Measurements from ENCODE around the gene ZBTB12. TPM values are rescaled to one million over a fixed set of nuclear protein-coding genes. Genes with fewer than 3 reads are reported as not detected.
"Not testable (repeated sequence)": the region's sequence is repeated elsewhere in the genome, so short reads cannot be mapped to it uniquely, and the experiment has no call there.

ZBTB12 gene
- polyA plus RNA-seq, 4 donors: 22.4 to 35.3 (median 26.9) TPM

DNA sequence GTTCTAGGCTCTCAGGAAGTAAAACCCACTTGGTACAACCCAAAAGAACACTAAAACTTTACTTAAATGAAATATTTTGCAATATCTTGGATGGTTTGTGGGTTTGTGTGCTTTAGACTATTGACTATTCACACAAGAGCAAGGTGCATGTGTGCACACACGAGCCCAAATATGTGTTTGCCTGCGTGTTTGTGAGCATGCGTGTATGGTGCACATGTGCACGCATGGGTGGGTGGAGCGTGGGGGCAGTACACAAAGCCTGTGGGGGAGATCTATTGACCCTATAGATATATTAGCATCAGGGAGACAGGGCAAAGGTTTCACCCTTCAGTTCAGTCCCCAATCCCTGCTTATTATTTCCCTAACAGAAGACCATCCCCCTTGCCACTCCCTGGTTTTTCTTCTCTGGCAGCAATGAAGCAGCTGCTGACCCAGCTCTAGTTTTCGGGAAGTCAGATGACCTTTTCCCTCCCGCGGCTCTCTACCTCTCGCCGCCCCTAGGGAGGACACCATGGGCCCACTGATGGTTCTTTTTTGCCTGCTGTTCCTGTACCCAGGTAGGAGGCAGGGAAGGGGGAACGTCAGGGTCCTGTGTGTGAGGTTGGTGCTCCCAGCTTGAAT lies 25.5 kb upstream of the ZBTB12 start, which contains the start of gene C2:
TSS of gene C2 (plus strand) at position 476 of the 621 bp plus-strand sequence. CDS start at position 512, 36 bp downstream.
- no peak for DNase-seq (ENCODE audit: low read depth in 4 of 4, low spot score in 2 of 4)

DNA sequence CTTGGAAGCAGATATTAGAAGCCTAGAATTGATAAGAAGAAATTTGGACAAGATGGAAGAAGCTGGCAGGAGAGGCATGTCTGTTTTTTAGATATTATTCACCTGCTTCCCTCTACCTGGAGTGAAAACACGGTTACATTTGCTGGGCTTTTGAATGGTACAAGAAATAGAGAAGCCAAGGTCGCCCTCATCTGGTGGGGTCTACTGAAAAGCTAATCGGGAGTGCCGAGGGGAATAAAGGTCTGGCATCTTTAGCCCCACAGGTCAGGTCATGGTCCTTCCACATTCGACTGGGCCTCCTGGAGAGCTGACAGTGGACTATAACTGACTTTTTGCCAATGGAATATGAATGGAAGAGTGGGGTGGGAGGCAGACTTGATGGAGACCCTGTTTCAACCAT lies 21.1 kb upstream of the ZBTB12 start:
- no peak for DNase-seq (ENCODE audit: low read depth in 4 of 4, low spot score in 2 of 4)

DNA sequence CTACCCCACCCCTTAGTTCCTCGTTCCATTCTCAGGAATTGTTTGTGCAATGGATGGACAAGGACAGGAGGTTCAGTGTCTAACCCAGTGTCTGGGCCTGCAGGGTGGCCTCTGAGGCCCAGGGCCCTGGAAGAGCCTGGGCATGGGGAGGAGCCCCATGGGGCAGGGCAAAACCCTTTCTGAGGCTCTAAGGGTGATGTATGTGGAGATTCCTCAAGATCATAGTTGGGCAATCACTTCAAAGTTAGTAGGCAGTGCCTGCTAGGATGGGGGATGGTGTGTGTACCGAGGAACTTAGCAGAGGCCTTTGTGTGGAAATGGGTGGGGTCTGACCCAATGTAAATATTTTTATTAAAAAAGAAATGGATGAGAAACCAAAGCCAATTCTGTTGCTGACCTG lies 18.9 kb upstream of the ZBTB12 start:
- DNase-seq (ENCODE audit: low read depth in 4 of 4, low spot score in 2 of 4): no peak

DNA sequence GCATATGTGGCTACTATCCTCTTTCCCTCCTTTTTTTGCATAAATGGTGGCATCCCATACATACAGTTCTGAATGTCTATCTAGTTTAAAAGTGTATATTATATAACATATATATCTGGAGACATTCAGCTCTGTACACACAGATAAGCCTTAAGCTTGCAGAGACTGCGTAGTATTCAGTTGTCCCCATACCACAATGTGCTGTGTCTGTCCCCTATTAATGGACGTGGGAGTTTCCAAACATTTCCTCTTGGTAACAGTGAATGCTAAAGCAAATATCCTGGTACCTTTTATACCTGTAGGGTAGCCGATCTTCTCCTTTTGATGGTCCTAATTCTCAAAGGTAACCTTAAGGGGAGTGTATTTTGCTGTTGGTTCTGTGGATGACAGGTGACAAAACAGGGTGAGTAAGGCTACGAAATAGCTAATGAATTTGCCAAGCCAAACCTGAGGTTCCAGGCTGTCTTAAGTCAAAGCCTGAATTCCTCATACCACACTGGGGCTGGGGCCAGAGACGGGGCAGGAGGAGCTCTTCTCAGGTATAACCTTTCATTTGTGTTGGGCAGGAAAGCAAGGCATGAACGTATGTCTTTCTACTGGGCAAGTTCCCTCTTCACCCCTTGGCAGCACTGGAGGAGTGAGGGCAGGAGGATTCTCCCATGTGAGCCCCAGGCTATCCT lies 17.9 kb upstream of the ZBTB12 start:
- no peak for DNase-seq (ENCODE audit: low read depth in 4 of 4, low spot score in 2 of 4)

DNA sequence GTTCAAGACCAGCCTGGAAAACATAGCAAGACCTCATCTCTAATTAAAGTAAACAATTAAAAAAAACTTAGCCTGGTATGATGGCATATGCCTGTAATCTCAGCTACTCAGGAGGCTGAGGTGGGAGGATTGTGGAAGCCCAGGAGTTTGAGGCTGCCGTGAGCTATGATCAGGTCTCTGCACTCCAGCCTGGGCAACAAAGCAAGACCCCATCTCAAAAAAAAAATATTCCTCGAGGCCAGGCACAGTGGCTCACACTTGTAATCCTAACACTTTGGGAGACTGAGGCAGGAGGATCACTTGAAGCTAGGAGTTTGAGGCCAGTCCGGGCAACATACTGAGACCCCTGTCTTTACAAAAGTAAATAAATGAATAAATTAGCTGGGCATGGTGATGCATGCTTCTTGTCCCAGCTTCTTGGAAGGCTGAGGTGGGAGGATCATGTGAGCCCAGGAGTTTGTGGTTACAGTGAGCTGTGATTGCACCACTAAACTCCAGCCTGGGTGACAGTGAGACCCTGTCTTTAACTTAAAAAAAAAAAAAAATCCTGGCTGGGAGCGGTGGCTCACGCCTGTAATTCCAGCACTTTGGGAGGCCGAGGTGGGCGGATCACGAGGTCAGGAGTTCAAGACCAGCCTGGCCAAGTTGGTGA lies 16.3 kb upstream of the ZBTB12 start:
- no peak for DNase-seq (ENCODE audit: low read depth in 4 of 4, low spot score in 2 of 4)

DNA sequence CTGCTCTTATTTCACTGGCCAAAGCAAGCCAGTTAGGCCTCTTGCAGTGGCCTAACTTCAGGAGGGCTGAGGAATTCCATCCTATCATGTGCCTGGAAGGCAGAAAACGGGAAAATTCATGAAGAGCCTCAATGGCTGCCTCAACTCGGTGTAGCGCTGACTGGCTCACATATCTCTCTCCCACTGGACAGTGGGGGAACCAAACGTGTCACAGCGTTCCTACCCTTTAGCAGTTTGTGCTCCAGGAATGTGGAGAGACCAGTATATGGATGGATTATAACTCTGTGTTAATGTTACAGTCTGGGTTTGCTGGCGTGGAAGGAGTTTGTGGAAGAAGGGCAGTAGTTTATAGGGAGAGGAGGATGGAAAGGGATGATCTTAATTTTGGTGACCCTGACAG lies 13.9 kb upstream of the ZBTB12 start:
- DNase-seq (ENCODE audit: low read depth in 4 of 4, low spot score in 2 of 4): no peak

DNA sequence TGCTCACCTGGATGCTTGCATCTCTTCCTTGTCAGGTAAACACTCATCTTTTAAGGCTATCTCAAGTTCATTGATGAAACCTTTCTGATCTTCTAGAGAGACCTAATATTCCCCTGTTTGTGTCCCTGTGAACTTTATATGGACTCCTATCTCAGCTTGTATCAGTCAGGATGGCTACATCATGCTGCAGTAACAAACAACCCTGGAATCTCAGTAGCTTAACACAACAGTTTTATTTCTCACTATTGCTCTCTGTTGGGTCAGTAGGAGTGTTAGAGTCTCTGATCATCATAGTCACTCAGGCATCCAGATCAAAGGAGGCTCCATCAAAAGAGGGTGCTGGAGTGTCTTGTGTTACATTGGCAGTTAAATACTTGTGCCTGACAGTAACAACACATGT lies 13.5 kb upstream of the ZBTB12 start:
- DNase-seq (ENCODE audit: low read depth in 4 of 4, low spot score in 2 of 4): no peak

DNA sequence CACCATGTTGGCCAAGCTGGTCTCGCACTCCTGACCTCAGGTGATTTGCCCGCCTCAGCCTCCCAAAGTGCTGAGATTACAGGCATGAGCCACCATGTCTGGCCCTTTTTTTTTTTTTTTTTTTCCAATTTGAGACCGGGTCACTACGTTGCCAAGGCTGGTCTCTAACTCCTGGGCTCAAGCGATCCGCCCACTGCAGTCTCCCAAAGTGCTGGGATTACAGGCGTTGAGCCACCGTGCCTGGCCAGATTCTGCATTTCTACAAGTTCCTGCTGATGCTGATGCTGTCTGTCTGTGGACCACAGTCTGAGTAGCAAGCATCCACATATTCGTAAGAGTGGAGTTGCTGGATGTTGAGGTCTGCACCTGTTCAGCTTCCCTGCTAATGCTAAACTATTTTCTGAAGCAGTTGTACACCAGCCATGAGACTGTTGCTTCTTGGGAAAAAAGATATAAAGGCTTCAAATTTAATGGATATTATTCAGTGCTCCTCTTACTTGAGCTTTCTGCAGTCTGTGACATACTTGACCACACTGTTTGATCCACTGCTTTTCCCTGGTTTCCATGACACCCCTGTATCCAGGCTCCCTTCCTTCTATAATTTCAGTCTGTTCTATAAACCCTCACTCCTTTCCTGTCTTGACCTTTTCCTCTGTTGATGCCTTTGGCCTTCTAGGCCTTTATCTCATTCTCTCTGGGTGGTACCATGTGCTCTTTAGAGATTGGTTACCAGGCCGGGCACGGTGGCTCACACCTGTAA lies 10.1 kb upstream of the ZBTB12 start:
- DNase-seq (ENCODE audit: low read depth in 4 of 4, low spot score in 2 of 4): no peak

DNA sequence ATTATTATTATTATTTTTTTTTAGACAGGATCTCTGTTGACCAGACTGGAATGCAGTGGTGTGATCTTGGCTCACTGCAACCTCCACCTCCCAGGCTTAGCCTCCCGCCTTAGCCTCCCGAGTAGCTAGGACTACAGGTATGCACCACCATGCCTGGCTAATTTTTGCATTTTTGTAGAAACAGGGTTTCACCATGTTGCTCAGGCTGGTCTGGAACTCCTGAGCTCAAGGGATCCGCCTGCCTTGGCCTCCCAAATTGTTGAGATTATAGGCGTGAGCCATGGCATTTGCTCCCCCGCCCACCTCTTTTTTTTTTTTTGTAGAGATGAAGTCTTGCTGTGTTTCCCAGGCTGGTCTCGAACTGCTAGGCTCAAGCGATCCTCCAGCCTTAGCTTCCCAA lies 7.4 kb upstream of the ZBTB12 start:
- DNase-seq (ENCODE audit: low read depth in 4 of 4, low spot score in 2 of 4): not testable (repeated sequence)

DNA sequence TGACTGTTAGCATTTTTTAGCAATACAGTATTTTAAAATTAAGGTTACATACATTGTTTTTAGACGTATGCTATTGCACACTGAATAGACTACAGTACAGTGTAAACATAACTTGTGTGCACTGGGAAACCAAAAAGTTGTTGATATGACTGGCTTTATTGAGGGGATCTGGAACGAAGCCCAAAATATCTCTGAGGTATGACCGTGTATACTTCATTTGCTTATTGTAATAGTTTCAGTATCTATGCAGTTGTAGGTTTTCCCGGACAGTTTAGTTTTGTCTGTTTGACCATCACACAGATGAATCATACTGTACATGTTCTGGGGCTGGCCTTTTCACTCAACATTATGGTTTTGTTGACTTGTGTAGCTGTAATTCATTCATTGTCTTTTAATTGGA lies 6.9 kb upstream of the ZBTB12 start:
- DNase-seq (ENCODE audit: low read depth in 4 of 4, low spot score in 2 of 4): no peak

DNA sequence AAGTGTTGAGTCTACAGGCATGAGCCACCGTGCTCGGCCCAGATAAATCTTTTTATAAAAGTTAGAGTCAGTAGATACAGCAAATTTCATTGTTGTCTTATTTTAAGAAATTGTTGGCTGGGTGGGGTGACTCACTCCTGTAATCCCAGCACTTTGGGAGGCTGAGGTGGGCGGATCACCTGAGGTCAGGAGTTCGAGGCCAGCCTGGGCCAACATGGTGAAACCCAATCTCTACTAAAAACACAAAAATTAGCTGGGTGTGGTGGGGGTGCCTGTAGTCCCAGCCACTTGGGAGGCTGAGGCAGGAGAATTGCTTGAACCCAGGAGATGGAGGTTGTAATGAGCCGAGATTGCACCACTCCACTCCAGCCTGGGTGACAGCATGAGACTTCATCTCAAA lies 6.4 kb upstream of the ZBTB12 start:
- not testable (repeated sequence) for DNase-seq (ENCODE audit: low read depth in 4 of 4, low spot score in 2 of 4)

DNA sequence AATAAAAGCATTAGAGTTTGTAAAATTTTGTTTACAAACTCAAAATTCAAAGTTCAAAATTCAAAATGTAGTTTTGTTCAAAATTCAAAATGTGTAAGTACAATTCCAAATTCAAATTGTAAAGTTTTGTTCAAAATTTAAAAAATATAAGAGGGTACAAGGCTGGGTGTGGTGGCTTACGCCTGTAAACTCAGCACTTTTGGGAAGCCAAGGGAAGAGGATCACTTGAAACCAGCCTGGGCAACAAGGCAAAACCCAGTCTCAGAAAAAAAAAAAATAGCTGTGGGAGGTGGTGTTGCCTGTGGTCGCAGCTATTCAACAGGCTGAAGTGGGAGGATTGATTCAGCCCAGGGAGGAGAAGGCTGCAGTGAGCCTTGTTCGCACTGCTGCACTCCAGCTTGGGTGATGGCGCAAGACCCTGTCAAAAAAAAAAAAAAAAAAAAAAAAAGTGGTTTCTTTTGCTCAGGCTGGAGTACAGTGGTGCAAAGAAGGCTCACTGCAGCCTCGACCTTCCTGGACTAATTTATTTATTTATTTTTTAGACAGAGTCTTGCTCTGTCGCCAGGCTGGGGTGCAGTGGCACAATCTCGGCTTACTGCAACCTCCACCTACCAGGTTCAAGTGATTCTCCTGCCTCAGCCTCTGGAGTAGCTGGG lies 5.4 kb upstream of the ZBTB12 start:
- no peak for DNase-seq (ENCODE audit: low read depth in 4 of 4, low spot score in 2 of 4)

DNA sequence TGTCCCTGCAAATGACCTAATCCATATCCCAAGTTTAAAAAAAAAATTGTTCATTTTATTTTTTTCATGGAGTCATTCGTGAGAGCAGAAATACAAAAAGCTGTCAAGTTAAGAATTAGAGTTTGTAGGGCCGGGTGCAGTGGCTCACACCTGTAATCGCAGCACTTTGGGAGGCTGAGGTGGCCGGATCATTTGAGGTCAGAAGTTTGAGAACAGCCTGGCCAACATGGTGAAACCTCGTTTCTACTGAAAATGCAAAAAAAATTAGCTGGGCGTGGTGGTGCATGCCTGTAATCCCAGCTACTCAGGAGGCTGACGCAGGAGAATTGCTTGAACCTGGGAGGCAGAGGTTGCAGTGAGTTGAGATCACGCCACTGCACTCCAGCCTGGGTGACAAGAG lies 4.8 kb upstream of the ZBTB12 start:
- DNase-seq (ENCODE audit: low read depth in 4 of 4, low spot score in 2 of 4): not testable (repeated sequence)

DNA sequence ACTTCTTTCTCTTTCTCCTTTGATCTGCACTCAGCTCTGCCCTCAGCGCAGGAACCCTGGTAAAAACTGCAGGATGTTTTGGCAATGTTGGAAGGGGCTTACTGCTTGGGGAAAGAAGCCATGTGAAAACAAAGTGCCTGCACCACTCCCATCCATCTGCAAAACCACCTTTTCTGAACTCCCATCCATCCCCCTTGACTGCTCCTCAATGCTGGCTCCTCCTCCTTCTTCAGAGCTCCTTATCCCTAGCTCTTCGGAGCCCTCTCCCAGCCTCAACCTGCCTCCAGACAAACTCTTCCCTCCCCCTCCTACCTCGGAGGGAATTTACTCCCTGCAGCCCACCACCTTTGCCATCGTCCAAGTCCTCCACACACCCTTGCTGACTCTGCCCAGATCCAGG lies 4.2 kb upstream of the ZBTB12 start:
- no peak for DNase-seq (ENCODE audit: low read depth in 4 of 4, low spot score in 2 of 4)

DNA sequence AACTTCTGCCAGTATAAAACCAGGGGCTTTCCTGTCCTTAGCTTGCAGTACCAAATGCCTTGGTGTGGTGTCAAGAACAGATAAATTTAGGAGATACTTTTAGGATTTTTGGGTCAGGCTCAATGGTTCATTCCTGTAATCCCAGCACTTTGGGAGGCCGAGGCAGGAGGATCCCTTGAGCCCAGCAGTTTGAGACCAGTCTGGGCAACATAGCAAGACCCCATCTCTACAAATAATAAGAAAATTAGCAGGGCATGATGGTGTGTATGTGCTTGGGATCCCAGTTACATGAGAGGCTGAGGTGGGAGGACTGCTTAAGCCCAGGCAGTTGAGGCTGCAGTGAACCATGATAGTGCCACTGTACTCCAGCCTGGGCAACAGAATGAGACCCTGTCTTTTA lies 3.2 kb upstream of the ZBTB12 start:
- no peak for DNase-seq (ENCODE audit: low read depth in 4 of 4, low spot score in 2 of 4)

DNA sequence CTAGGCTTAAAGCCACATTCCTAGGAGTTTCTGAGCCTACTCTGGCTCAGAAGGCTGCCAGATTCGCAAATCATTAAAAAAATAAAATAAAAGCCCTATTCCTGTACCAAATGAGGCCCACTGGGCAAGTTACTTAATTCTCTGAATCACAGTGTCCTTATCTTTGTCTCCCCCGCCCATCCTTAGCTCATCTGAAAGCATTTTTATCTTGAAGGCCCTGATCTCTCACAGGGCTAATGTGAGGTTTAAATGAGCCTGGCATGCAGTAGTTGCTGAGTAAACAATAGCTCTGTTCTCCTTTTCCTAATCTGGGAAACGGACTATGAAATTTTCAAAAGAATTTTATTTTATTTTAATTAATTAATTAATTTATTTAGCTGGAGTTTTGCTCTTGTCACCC lies 2.1 kb upstream of the ZBTB12 start:
- DNase-seq (ENCODE audit: low read depth in 4 of 4, low spot score in 2 of 4): no peak

DNA sequence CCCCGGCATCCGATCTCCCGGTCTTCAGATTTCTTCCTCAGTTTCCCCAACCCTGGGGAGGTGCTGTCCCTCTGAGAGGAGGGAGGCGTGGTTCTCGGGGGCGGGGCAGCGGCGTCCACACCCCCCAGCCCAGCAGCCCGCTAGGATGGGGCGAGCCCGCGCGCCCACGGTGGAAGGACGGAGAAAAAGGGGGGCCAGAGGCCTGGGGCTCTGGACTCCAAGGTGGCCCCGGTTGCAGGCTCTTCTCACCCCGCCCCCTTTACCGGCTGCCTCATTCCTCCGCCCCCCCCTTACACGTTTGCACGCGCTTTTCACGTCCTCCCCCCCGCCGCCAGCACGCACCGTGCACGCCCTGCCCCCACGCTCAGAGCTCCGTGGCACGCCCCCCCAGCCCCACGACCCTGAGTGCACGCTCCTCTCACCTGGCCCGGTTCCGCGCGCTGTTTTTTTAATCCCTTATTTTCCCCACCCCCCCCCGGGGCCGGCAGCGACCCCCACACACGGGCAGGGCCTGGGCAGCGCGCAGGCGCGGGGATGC lies 402 bp downstream of the ZBTB12 start:
- no peak for DNase-seq (ENCODE audit: low read depth in 4 of 4, low spot score in 2 of 4)

DNA sequence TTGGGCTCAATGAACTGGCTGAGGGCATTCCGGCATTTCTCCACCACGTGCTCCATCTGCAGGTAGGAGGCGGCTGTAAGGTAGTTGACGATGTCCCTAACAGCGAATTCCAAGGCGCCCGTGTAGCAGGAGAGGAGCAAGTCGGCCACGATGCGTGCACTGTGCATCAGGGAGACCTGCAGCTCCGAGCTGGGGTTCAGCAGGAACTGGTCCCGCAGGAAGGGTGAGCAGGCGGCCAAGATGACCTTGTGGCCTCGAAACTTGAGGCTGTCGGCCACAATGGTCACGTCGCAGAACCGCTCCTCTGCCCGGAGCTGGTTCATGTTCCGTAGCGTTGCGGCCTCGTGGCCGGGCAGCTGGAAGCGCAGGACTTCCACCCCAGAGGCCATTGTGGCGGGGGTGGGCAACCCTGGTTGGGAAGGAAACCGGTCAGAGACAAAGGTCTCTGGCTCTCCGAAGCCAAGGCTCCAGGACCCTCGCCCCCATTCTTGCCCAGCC lies 920 bp downstream of the ZBTB12 start:
- DNase-seq (ENCODE audit: low read depth in 4 of 4, low spot score in 2 of 4): no peak

DNA sequence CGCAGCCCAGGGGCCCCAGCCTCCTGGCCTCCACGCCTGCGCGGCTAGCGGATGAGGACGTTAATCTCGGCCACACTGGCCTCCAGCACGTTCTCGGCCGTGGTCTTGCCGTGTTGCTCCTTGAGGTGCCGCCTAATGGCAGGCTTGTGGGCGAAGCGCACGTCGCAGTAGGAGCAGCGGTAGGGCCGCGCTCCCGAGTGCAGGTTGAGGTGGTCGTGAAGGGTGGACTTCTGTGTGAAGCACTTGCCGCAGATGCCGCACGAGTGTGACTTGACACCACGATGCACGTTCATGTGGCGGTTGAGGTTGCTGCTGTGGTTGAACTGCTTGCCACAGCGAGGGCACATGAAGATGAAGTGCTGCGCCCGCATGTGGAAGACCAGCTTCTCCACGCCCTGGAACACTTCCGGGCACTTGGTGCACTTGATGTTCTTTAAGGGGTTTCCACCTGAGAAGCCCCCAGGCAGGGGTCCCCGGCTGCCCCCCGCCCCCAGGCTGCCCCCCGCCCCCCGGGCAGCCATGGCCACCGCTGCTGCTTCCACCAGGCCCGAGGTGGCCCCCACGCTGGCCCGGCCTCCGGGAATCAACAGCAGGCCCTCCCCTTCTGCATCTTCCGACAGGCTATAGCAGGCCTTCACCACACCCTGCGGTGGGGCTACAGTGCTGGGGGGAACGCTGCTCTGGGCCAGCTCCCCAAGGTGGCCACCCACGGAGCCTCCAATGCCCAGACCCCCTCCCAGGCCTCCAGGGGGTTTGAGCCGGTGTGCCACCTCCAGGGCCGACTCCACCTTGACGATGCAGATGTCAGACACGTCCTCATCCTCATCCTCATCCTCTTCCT lies 1.8 kb downstream of the ZBTB12 start:
- DNase-seq (ENCODE audit: low read depth in 4 of 4, low spot score in 2 of 4): no peak

Measured in left renal cortex interstitium (tissue), 4 donors.